HG03196 (cell line): ENCODE measurements around the gene TOP1.

Source experiments
- ATAC-seq: cut with Tn5 transposase; IDR thresholded peaks from one replicate; pipeline ENCODE4 v1.9.1; 2021; ENCODE audit not compliant: unreplicated experiment

The TOP1 gene

GRCh38 chr20:41028359-41029149 is at the start of gene TOP1:
TSS of gene TOP1 (plus strand) at chr20:41028822. CDS start at chr20:41029068, 246 bp downstream.
- peak; percentile 94 for ATAC-seq

GRCh38 chr20:40979247-40979646 is 49.4 kb upstream of the TOP1 start:
- no peak for ATAC-seq

- ATAC-seq, result no peak
Observed at GRCh38 chr20:40980106-40980827, 48.4 kb upstream of the TOP1 start.

GRCh38 chr20:40980828-40981310 is 47.8 kb upstream of the TOP1 start:
- ATAC-seq, result no peak

GRCh38 chr20:40982415-40983145 is 46.0 kb upstream of the TOP1 start:
- no peak for ATAC-seq

- no peak for ATAC-seq
Observed at GRCh38 chr20:40983898-40984297, 44.7 kb upstream of the TOP1 start.

DNA sequence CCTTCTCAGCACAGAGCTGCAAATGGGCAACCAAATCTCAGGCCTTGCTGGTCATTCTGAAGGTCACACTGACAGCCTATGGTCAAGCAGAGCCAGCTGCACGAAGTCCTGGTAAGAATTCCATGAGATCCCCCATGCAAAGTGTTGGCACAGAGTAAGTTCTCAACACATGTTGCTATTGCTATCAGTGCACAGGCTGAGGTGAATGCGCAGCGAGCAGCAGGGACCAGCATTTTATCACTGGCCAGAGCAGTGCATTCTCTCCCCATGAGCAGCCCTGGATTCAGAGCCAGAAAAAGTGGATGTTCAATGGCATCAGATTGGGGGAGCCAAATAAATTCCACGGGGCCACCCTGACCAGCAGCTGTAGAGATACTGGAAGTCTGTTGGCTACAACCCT is 44.1 kb upstream of the TOP1 start:
- no peak for ATAC-seq

GRCh38 chr20:40986774-40987173 is 41.8 kb upstream of the TOP1 start:
- ATAC-seq, result no peak

DNA sequence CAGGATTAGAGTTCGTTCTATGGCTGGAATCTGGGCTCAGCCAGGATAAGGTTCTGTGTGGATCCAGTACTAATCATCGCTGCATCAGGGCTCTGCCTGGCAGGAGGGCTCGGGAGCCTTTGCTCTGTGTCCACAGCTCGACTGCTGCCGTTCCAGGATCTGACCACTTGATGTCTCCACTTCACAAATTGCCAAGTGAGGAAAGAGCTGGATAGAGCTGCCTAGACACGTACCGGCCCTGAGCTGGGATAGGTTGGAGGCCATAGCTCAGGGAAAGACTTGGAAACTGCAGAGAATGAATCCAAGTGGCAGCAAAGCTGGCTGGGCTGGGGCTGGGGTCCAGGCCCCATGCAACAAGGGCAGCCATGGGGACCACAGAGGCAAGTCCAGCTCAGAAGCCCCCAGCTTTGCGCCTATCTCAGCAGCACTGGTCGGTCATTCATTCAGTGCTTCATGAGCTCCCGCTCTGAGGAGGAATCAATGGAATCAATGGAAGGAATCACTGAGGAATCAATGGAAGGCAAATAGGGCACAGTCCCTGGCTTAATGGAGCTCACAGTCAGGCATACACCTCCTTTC is 38.0 kb upstream of the TOP1 start:
- ATAC-seq, result peak; percentile 63

GRCh38 chr20:40991181-40991889 is 37.3 kb upstream of the TOP1 start:
- peak; percentile 88 for ATAC-seq

GRCh38 chr20:40992349-40993113 is 36.1 kb upstream of the TOP1 start:
- no peak for ATAC-seq

DNA sequence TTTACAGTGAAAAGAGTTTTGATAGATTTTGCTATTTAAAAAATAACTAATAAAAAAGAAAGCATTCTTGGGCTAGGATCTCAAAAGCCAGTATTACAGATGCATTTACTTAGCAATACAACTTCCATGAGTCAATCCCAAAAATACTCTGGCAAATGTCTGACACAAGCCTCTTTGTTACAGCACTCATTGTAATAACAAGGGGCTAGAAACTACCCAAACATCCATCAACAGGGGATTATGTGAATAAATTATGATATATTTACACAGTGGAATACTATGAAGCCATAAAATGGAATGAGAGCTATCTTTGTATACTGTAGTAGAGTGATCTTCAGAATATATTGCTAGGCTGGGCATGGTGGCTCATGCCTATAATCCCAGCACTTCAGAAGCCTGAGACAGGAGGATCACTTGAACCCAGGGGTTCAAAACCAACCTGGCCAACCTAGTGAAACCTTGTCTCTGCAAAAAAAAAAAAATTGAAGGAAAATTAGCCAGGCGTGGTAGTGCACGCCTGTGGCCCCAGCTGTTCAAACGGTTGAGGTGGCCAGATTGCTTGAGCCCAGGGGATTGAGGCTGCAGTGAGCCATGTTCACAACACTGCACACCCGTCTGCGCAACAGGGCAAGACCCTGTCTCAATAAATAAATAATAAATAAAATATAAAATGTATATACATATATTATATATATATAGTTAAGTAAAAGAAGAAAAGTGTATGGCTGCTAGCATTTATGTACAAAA is 34.7 kb upstream of the TOP1 start:
- ATAC-seq, result no peak

DNA sequence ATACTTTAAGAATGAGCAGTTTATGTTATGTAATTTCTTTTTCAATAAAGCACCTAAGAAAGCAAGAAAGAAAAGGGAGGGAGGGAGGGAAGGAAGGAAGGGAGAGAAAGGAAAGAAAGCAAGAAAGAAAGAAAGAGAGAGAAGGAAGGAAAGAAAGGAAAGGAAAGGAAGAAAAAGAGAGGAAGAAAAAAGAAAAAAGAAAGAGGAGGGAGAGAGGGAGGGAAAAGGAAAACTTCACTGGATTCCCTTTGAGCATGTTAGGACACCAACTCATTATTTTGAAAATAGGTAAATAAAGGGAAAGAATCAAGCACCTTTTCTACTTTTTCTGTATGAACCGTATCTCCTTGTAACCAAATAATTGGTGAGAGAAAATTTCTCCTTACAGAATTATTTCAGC is 32.3 kb upstream of the TOP1 start:
- no peak for ATAC-seq

DNA sequence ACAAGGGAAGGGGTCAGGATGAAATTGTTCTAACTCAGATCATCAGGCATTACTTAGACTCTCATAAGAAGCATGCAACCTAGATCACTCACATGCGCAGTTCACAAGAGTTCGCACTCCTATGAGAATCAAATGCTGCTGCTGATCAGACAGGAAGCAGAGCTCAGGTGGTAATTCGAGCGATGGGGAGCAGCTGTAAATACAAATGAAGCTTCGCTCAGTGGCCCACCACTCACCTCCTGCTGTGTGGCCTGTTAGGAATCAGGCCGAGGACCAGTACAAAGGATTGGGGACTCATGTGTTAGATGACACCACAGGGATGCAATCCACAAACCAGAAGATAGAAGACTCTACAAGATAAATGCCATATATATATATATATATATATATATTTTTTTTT is 31.5 kb upstream of the TOP1 start:
- no peak for ATAC-seq

- no peak for ATAC-seq
Observed at GRCh38 chr20:40999841-41000240, 28.8 kb upstream of the TOP1 start.

DNA sequence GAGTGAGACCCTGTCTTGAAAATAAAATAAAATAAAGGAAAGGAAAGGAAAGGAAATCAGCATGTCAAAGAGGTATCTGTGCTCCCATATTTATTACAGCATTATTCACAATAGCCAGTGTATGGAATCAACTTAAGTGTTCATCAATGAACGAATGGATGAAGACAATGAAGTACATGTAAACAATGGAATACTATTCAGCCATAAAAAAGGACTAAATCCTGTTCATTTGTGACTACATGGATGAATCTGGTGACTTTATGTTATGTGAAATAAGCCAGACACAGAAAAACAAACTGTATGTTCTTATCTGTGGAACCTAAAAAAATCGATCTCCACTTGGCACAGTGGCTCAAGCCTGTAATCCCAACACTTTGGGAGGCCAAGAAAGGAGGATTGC is 28.0 kb upstream of the TOP1 start:
- no peak for ATAC-seq

DNA sequence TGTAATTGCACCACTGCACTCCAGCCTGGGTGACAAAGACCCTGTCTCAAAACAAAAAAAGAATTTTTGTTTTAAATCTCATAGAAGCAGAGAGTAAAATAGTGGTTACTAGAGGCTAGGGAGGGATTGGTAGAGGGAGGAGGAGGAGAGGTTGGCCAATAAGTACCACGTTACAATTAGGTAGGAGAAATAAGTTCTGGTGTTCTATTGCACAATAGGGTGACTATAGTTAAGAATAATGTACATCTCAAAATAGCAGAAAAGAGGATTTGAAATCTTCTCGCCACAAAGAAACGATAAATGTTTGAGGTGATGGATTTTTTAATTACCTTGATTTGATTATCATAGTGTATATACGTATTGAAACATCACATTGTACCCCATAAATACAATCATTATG is 27.1 kb upstream of the TOP1 start:
- ATAC-seq, result no peak

- no peak for ATAC-seq
Observed at GRCh38 chr20:41002842-41003142, 25.8 kb upstream of the TOP1 start.

GRCh38 chr20:41003143-41003935 is 25.3 kb upstream of the TOP1 start:
- peak; percentile 50 for ATAC-seq
